Colonic mucosa (tissue), 4 donors: ENCODE results near the gene ADAMTS17. TPM values are rescaled to one million over a fixed set of nuclear protein-coding genes. Genes with fewer than 3 reads are reported as not detected.

Experiments used
- DNase-seq: peaks from one replicate; pipeline ENCODE4 v3.0.0-alpha.2; 2020
- H3K27ac ChIP-seq: fragments of 200-600 bp; one replicate; pipeline ENCODE4 v1.8.0; 2021
- H3K27me3 ChIP-seq: fragments of 200-600 bp; one replicate; pipeline ENCODE4 v1.8.0; 2021
- H3K36me3 ChIP-seq: fragments of 200-600 bp; one replicate; pipeline ENCODE4 v1.8.0; 2021
- H3K4me1 ChIP-seq: fragments of 200-600 bp; one replicate; pipeline ENCODE4 v1.8.0; 2021; ENCODE audit warnings: mild to moderate bottlenecking
- H3K4me3 ChIP-seq: fragments of 200-600 bp; one replicate; pipeline ENCODE4 v1.8.0; 2021
- H3K9ac ChIP-seq, 2 donors: one replicate each; pipeline ENCODE4 v1.7.0; 2013; ENCODE audit warnings: control low read depth in 2 of 2, low read depth in 2 of 2, low read length in 2 of 2
- H3K9me3 ChIP-seq: fragments of 200-600 bp; one replicate; pipeline ENCODE4 v1.8.0; 2021
- CTCF ChIP-seq: fragments of 200-600 bp; IDR thresholded peaks from one replicate; pipeline ENCODE4 v1.8.0; 2022; ENCODE audit warnings: antibody characterized with exemption, mild to moderate bottlenecking
- intact Hi-C: fragments of 100-400 bp; cut with DNase I; formaldehyde crosslinking; loops from one replicate; pipeline ENCODE4 v1.14.1; 2022
- total RNA-seq, 2 donors: library from RNA; stranded (reverse); fragmentation: NEBNext Ultra II Directional in 1 of 2; extraction: Animal tissue kit (Norgen Biotek cat#: 25700) in 1 of 2; gene quantifications; one replicate each; pipeline ENCODE4 v1.2.1, GENCODE V29; 2021
- donor health status: healthy.
- donor health status: DM: no; HTN: no; CAD: no.
- donor health status: DM: no; HTN: no; CAD: no.

The ADAMTS17 gene
- total RNA-seq, 2 donors from 2014 or later, result 4.2 to 8.3 TPM

DNA sequence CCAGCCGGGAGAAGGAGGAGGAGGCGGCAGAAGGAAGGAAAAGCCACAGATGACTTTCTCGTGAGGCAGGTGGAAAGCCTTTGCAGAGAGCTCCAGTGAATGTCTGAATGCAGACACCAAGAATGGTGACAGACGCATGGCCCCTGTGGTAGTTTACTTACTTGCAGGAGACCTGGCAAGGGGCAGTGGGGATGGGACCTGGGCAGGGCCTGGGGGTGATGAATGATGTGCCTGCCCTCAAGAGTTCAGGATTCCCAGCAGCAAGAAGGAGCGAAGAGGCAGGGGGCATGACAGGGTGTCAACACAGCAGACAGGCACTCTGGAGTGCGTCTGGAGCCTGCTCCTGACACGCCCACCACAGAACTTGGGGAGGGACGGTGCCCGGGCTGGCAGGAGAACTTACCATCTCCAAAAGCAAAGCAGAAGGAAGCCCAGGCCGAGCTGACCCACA lies 348.1 kb downstream of the ADAMTS17 start:
- TF ChIP-seq CTCF, result no peak
- H3K36me3 ChIP-seq, result no peaks in the 10 kb centered on the region
- intact Hi-C loops, result no loop called here
- H3K4me3 ChIP-seq, result no peak overlapping the region
- H3K27ac ChIP-seq, result no peak overlapping the region
- H3K9ac ChIP-seq, result no peak overlapping the region
- no peaks in the 10 kb centered on the region for H3K27me3 ChIP-seq
- H3K4me1 ChIP-seq, result no peaks in the 10 kb centered on the region
- H3K9me3 ChIP-seq, result no peaks in the 10 kb centered on the region
- DNase-seq, result no peak

DNA sequence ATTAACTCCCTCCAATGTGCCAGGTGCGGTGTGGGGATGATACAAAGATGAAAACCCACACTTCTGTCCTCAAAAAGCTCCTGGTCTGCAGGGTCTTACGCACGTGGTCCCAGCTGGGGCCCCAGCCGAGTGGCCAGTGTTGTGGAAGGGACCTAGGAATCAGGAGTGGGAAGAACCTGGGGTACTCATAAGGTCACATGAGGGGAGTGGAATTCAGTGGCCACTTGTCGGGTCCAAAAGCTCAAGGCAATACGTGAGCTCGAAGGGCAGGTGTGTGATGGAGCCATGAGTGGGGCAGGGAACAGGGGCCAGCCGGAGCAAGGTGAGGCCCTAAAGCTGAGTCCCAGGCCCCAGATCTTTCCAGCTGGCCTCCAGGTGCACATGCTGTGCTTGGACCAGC lies 348.5 kb downstream of the ADAMTS17 start:
- TF ChIP-seq CTCF, result no peak
- Histone ChIP-seq H3K36me3 (no peaks in the 10 kb centered on the region), H3K4me3 (no peak overlapping the region), H3K4me1 (no peaks in the 10 kb centered on the region), H3K27me3 (no peaks in the 10 kb centered on the region), H3K9me3 (no peaks in the 10 kb centered on the region), H3K9ac (no peak overlapping the region), H3K27ac (no peak overlapping the region)
- intact Hi-C loops, result no loop called here
- DNase-seq, result no peak

GRCh38 chr15:99992611-99993231 lies 349.1 kb downstream of the ADAMTS17 start:
- H3K27me3 ChIP-seq, result no peaks in the 10 kb centered on the region
- no peak for DNase-seq
- no peak for TF ChIP-seq CTCF
- no peaks in the 10 kb centered on the region for H3K9me3 ChIP-seq
- intact Hi-C loops, result no loop called here
- no peaks in the 10 kb centered on the region for H3K4me1 ChIP-seq
- no peak overlapping the region for H3K4me3 ChIP-seq
- no peak overlapping the region for H3K27ac ChIP-seq
- no peaks in the 10 kb centered on the region for H3K36me3 ChIP-seq
- H3K9ac ChIP-seq, result no peak overlapping the region

- no peaks in the 10 kb centered on the region for H3K36me3 ChIP-seq
- no peaks in the 10 kb centered on the region for H3K27me3 ChIP-seq
- H3K27ac ChIP-seq, result no peak overlapping the region
- H3K4me1 ChIP-seq, result no peaks in the 10 kb centered on the region
- no peak overlapping the region for H3K9ac ChIP-seq
- no peaks in the 10 kb centered on the region for H3K9me3 ChIP-seq
- TF ChIP-seq CTCF, result no peak
- DNase-seq, result no peak
- intact Hi-C loops, result no loop called here
- no peak overlapping the region for H3K4me3 ChIP-seq
These were observed 352.7 kb downstream of the ADAMTS17 start for GRCh38 chr15:99989095-99989494.

DNA sequence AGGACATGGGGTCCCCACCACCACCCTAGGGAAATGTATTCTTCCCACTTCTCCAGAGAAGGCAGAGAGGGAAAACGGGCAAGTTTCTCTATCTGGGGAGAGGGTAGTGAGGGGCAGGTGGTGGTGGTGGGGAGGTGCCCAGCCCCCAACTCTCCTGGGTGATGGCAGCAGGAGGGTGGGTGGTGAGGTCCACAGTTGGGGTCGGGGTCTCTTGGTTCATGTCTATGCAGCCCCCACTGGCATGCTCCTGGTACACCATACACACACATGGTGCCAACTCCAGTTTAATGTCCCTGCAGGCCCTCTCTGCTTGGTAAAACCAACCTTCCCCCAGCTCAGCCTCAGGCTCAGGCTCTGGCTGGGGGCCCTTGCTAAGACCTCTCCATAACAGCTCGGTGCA lies 354.1 kb downstream of the ADAMTS17 start:
- no peak for DNase-seq
- intact Hi-C loops, result no loop called here
- Histone ChIP-seq H3K36me3 (no peaks in the 10 kb centered on the region), H3K27ac (no peak overlapping the region), H3K27me3 (no peaks in the 10 kb centered on the region), H3K9ac (no peak overlapping the region), H3K4me1 (no peaks in the 10 kb centered on the region), H3K9me3 (no peaks in the 10 kb centered on the region), H3K4me3 (no peak overlapping the region)
- TF ChIP-seq CTCF, result no peak
